ENCODE measurements around the gene LGALS16. TPM values are rescaled to one million over a fixed set of nuclear protein-coding genes. Genes with fewer than 3 reads are reported as not detected.

LGALS16 gene
- total RNA-seq, 1 experiment from 2014 or later = not detected

DNA sequence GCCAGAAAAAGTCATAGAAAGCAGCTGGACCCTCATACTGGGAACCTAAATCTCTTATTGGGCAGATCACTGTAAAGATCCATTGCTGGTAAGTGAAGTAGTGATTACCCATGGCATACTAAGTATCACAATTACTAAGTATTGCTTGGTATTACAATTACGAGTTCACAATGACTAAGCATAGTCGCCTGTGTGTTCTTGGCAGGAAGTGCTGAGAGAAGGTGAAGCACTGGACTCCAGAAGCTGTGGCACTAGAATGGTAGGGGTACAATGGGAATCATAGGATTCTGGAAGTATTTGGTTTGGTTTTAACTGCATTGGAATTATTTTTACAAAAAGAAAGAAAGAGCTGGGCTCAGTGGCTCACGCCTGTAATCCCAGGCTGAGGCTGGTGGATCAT is 20.3 kb downstream of the LGALS16 start:
- TF ChIP-seq, protein P1, sequence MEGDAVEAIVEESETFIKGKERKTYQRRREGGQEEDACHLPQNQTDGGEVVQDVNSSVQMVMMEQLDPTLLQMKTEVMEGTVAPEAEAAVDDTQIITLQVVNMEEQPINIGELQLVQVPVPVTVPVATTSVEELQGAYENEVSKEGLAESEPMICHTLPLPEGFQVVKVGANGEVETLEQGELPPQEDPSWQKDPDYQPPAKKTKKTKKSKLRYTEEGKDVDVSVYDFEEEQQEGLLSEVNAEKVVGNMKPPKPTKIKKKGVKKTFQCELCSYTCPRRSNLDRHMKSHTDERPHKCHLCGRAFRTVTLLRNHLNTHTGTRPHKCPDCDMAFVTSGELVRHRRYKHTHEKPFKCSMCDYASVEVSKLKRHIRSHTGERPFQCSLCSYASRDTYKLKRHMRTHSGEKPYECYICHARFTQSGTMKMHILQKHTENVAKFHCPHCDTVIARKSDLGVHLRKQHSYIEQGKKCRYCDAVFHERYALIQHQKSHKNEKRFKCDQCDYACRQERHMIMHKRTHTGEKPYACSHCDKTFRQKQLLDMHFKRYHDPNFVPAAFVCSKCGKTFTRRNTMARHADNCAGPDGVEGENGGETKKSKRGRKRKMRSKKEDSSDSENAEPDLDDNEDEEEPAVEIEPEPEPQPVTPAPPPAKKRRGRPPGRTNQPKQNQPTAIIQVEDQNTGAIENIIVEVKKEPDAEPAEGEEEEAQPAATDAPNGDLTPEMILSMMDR (conservative IDR thresholded peaks at IDR 0.05) = no peak
- no peak for TF ChIP-seq EZH2 (IDR thresholded peaks at IDR 0.05; ENCODE audit: low read depth)
- intact Hi-C loops (cut with micrococcal nuclease; ENCODE audit: unreplicated experiment) = no loop called here
- POLR2A ChIA-PET (ENCODE audit: unreplicated experiment) = interaction anchor here (0.5 kb wide), 1 partner anchor 147 kb away, joined by 3 read pairs; no protein-coding TSS in a partner anchor
- H3K36me3 ChIP-seq (ENCODE audit: low read depth) = no peaks in the 10 kb centered on the region
- no peak overlapping the region for H3K4me3 ChIP-seq
- no peaks in the 10 kb centered on the region for H4K20me1 ChIP-seq (ENCODE audit: insufficient read depth)
- no peaks in the 10 kb centered on the region for H3F3A ChIP-seq (ENCODE audit: insufficient read depth, low read depth)
- no peak overlapping the region for H3K4me2 ChIP-seq
- no peak for DNase-seq
- CTCF ChIA-PET = interaction anchor here (0.8 kb wide), 1 partner anchor 89 kb away, joined by 3 read pairs; no protein-coding TSS in a partner anchor
- no peaks in the 10 kb centered on the region for H3K4me1 ChIP-seq (replicated peaks; ENCODE audit: insufficient read depth)
- no peaks in the 10 kb centered on the region for H3K79me2 ChIP-seq (ENCODE audit: low read depth)
- no peak overlapping the region for H2AFZ ChIP-seq
- no peaks in the 10 kb centered on the region for H3K9me3 ChIP-seq (ENCODE audit: insufficient read depth, low read depth)
- no peak overlapping the region for H3K27ac ChIP-seq
- BruUV-seq (replicated peaks) = no TSS peak
- no peaks in the 10 kb centered on the region for H3K9me2 ChIP-seq (ENCODE audit: insufficient read depth)
- peaks cover 32% of the 10 kb centered on the region for H3K27me3 ChIP-seq (ENCODE audit: insufficient read depth, low read depth)

DNA sequence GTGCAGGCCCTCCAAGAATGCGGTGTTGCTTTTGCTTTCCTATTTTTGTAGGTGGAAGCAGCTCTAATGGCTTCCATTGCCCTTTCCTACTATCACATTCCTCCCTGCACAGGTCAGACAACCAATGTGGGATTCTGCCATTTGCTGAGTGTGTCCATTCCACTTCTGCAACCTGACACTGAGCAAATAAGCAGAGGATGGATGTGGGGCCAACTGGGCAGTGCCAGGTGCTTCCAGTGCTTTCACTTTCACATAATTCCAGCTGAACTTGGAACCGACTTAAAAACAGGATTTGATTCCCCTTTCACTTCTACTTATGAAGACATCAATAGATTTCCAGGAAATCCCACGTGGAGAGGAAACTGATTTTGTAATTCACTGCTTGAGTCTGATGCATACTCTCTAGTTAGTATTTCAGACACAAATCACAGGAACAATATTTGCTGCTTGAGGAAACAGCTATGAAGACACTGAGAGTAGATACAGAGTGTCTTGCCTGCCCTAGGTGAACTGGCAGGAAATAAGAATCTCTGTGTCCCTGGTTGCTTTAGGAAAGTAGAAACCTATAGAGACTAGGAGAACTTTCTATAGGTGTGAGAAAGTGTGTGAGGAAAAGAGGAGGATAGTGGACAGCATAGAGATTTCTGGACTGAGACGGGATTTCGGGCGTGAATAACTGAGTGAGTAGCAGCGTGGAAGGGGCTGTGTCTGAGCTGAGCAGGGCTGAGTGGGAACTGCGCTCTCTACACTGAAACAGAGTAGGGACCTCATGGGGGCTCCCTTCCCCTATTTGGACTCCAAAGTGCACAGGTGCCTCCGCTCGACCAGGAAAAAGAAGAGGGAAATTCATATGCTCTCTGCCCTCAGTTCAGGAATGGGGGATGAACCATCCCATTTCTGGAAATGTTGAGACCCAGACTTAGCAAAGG is 22.5 kb downstream of the LGALS16 start:
- POLR2A ChIA-PET (ENCODE audit: unreplicated experiment) = no interaction called here
- intact Hi-C loops (cut with micrococcal nuclease; ENCODE audit: unreplicated experiment) = loop anchor here (1.0 kb wide), 3 partner anchors 14 to 120 kb away; no protein-coding TSS in a partner anchor
- H3K4me2 ChIP-seq = peak overlapping the region; percentile 56

DNA sequence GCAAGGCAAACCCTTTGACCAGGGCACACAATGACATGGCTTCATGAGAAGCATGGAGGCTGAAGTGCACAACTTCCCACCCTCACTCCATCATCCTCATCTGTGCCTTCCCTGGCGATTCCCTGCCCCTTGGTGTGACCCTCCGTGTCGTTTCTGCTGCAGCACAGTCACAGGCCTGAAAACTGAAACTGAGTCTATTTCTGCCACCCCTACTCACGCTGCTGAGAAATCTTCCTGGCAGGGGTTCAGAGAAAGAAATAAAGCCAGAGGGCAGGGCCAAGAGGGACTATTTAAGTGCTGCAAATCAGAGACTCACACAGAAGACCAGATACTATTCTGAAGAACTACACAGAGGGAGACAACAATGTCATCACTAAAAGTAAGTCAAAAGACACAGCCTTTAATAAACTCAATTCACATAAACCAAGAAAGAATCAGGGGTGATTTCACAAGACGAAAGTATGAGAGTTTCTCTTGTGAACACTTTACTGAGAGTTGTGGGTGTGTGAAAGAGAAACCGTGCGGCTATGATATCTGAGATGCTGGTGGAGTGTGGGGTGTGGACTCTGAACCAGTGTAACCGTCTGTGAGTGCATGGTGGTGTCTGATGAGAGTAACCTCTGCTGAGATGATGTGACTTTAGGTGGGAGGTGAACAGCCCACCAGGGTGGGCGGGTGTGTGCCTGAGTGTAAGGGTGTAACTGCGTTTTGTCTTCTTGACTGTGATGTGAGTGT is 23.5 kb downstream of the LGALS16 start:
- no peak for TF ChIP-seq EZH2 (IDR thresholded peaks at IDR 0.05; ENCODE audit: low read depth)
- TF ChIP-seq, protein P1 (conservative IDR thresholded peaks at IDR 0.05) = no peak
- Histone ChIP-seq H3K36me3 (ENCODE audit: low read depth) (no peaks in the 10 kb centered on the region), H4K20me1 (ENCODE audit: insufficient read depth) (no peaks in the 10 kb centered on the region), H3K9me3 (ENCODE audit: insufficient read depth, low read depth) (no peaks in the 10 kb centered on the region), H3K27me3 (ENCODE audit: insufficient read depth, low read depth) (peaks cover 50% of the 10 kb centered on the region), H3K4me3 (no peak overlapping the region), H3K79me2 (ENCODE audit: low read depth) (no peaks in the 10 kb centered on the region), H3K4me1 (replicated peaks; ENCODE audit: insufficient read depth) (no peaks in the 10 kb centered on the region), H3K9me2 (ENCODE audit: insufficient read depth) (no peaks in the 10 kb centered on the region), H3K4me2 (no peak overlapping the region), H3F3A (ENCODE audit: insufficient read depth, low read depth) (no peaks in the 10 kb centered on the region), H3K27ac (no peak overlapping the region), H2AFZ (no peak overlapping the region)
- BruUV-seq (replicated peaks) = no TSS peak
- CTCF ChIA-PET = no interaction called here
- intact Hi-C loops (cut with micrococcal nuclease; ENCODE audit: unreplicated experiment) = no loop called here
- DNase-seq = no peak
- POLR2A ChIA-PET (ENCODE audit: unreplicated experiment) = no interaction called here

More for the DNA sequence above, 22.5 kb downstream of the LGALS16 start:
- DNase-seq = peak; percentile 58 to 65
- CTCF ChIA-PET = interaction anchor here (0.6 kb wide), 1 partner anchor 1771 kb away, joined by 3 read pairs; no protein-coding TSS in a partner anchor
- Histone ChIP-seq H3K36me3 (ENCODE audit: low read depth) (no peaks in the 10 kb centered on the region), H3K27ac (no peak overlapping the region), H3K4me3 (peak overlapping the region; percentile 33; the same call in 1 of the 2 replicates), H4K20me1 (ENCODE audit: insufficient read depth) (no peaks in the 10 kb centered on the region), H3F3A (ENCODE audit: insufficient read depth, low read depth) (no peaks in the 10 kb centered on the region), H3K4me1 (replicated peaks; ENCODE audit: insufficient read depth) (no peaks in the 10 kb centered on the region), H3K9me3 (ENCODE audit: insufficient read depth, low read depth) (no peaks in the 10 kb centered on the region), H2AFZ (no peak overlapping the region), H3K79me2 (ENCODE audit: low read depth) (no peaks in the 10 kb centered on the region), H3K9me2 (ENCODE audit: insufficient read depth) (no peaks in the 10 kb centered on the region), H3K27me3 (ENCODE audit: insufficient read depth, low read depth) (peaks cover 40% of the 10 kb centered on the region)
- no TSS peak for BruUV-seq (replicated peaks)
- TF ChIP-seq EZH2 (IDR thresholded peaks at IDR 0.05; ENCODE audit: low read depth) = no peak
- TF ChIP-seq, protein P1 (conservative IDR thresholded peaks at IDR 0.05) = no peak

Data from PC-9 (cell line).